Muscle layer of duodenum (tissue), 2 donors: ENCODE data around the gene TXNRD3.

Experiments used
- H3K27ac ChIP-seq: one replicate; pipeline ENCODE4 v1.7.0; 2013; ENCODE audit warnings: mild to moderate bottlenecking, low read length
- H3K27me3 ChIP-seq: one replicate; pipeline ENCODE4 v1.7.0; 2013; ENCODE audit warnings: low read depth, mild to moderate bottlenecking, control low read depth, low read length
- H3K36me3 ChIP-seq, 2 donors: one replicate each; pipeline ENCODE4 v1.7.0; 2013; ENCODE audit warnings: low read length in 2 of 2, control low read depth in 1 of 2, mild to moderate bottlenecking in 1 of 2; ENCODE audit not compliant: insufficient read depth in 2 of 2, control insufficient read depth in 1 of 2
- H3K4me1 ChIP-seq, 2 donors: one replicate each; pipeline ENCODE4 v1.7.0; 2013; ENCODE audit warnings: low read length in 2 of 2, mild to moderate bottlenecking in 2 of 2, control low read depth in 1 of 2, moderate library complexity in 1 of 2; ENCODE audit not compliant: insufficient read depth in 2 of 2, control insufficient read depth in 1 of 2
- H3K4me3 ChIP-seq, 2 donors: one replicate each; pipeline ENCODE4 v1.7.0; 2013; ENCODE audit warnings: low read length in 2 of 2, low read depth in 1 of 2, mild to moderate bottlenecking in 1 of 2
- H3K9me3 ChIP-seq, 2 donors: one replicate each; pipeline ENCODE4 v1.7.0; 2013; ENCODE audit warnings: low read length in 2 of 2, control low read depth in 1 of 2, mild to moderate bottlenecking in 1 of 2; ENCODE audit not compliant: control insufficient read depth in 1 of 2
- donor health status: healthy.

The TXNRD3 gene

DNA sequence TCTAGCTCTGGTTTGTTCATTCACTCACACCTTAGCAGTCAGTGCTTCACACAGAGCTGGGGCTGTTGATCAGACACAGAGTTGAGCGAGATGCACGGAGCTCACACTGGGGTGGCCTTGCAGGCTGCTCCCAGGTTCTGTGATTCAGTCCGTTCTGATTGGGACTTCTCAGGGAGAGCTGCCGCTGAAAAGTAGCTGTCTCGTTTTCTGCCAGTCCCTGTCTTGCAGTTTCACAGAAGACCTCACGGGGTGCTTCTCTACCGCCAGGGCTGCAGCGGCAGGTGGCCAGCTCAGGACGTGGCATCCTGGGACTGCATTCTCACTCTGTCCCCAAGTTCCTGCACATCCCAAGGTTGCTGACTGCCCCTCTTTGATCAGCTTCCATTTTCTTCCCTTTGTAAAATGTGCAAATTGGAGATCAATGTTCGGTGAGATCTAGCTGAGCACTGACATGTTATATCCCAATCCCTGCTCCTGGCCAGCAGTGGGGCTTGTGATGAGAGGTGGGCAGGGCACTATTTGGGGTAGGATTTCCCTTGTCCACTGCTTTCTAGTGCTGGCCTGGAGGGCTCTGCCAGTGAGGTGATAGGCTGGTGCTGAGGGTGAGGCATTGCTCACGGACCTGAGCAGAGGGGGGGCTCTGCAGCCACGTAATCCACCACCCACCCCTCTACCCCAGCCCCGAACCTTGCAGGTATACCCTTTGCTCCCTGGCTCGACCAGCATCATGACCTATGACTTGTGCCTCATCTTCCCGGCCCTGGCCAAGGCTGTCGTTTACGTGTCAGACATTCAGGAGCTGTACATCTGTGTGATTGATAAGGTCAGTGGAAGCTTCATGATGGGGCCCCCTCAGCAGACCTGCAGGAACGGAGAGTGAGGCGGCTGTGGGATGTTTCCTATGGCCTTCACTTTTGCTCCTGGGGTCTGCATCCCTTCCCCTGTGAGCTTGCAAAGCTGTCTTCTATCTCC lies 5.3 kb upstream of the TXNRD3 start:
- Histone ChIP-seq H3K4me3 (no peak overlapping the region), H3K36me3 (no peaks in the 10 kb centered on the region), H3K4me1 (peaks cover 0 to 3% of the 10 kb centered on the region in 2 donors), H3K9me3 (no peaks in the 10 kb centered on the region), H3K27ac (no peak overlapping the region), H3K27me3 (no peaks in the 10 kb centered on the region)

DNA sequence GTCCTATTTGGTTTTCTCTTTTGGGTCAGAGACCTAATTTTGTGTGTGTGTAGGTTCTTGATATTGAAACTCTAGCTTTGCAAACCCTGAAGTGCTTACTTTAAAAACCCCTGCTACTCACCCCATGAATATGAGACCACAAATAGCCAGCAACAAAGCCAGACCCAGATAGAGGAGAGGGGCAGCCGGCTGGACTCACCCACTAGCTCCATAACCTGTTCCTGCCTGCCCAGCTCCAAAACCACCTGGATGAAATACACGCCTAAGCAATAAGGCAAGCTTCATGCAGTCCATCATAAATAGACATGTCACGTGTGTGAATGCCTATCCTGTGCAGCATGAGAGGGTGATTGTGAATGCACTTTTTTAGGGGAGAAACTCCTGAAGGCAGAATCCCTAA lies 3.7 kb upstream of the TXNRD3 start:
- peaks cover 0 to 5% of the 10 kb centered on the region in 2 donors for H3K4me1 ChIP-seq
- no peak overlapping the region for H3K4me3 ChIP-seq
- H3K27ac ChIP-seq = no peak overlapping the region
- no peaks in the 10 kb centered on the region for H3K9me3 ChIP-seq
- no peaks in the 10 kb centered on the region for H3K36me3 ChIP-seq
- H3K27me3 ChIP-seq = no peaks in the 10 kb centered on the region

DNA sequence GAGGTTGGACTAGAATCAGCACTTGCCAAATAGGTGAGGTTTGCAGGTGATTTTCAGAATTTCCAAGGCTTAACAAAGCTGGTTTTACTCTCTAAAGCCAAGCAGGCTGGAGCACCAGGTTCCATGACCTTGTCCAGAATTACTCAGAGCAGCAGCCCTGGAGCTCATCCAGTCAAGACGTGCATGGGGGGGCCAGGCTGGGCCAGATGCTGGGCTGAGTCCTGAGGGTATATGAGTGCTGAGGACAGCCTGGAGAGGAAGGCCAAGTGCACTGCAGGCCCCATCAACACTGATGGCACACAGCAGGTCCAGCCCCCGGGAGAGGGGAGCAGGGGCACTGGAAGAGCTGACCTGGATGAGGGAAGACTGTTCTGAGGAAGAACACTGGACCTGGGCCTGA lies 3.0 kb upstream of the TXNRD3 start:
- Histone ChIP-seq H3K9me3 (no peaks in the 10 kb centered on the region), H3K36me3 (no peaks in the 10 kb centered on the region), H3K27ac (no peak overlapping the region), H3K27me3 (no peaks in the 10 kb centered on the region), H3K4me3 (no peak overlapping the region), H3K4me1 (peaks cover 0 to 5% of the 10 kb centered on the region in 2 donors)

DNA sequence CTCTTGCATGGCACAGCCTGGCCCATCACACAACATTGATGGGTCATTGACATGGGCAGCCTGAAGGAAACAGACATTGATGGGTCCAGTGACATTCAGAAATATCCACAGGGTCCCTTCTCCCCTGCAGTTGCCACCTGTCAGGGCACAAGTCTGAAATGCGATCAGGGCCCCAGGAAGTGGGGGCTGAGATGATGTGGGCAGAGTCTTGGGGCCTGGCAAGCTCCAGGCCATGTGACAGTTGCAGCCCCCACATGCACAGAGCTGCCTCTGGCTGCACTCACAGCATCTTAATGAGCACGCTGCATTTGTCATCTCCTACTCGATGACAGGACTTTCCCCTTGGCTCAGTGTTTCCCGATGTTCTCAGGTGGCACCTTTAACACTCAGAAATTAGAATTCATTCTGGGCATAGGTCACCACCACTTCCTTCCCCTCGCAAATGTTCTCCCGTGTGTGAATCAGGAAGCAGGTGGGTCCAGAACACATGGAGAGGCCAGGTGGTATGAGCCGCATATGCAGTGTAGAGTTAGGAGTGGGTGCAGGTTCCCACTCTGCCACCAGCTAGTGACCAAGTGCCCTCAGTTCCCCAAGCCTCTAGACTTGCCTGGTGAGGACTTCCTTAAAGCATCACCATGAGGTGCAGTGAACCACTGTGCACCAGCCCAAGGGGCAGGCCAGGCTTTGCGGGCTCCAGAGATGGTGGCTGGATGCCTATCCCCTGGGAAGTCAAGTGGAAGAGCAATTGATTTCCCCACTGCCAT lies 1.6 kb upstream of the TXNRD3 start:
- Histone ChIP-seq H3K9me3 (no peaks in the 10 kb centered on the region), H3K27ac (no peak overlapping the region), H3K27me3 (no peaks in the 10 kb centered on the region), H3K4me1 (peaks cover 0 to 5% of the 10 kb centered on the region in 2 donors), H3K36me3 (no peaks in the 10 kb centered on the region), H3K4me3 (no peak overlapping the region)

DNA sequence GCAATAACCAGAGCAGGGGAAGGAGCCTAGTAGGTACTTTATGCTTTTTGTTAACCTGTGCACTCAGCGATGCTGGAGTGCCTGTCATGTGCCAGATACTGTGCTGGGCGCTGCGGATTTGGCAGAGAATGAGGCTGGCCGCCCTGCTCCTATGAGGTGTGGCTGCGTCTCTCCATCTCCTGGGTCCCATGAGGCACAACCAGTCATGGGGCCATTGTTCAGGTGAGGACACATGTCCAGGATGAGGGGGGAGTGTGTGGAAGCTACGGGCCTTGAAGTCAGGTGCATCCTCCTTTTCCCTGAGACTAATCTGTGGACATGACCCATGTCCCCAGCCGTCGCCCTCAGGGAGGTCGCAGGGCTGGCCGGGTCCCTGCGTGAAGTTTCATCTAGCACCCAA lies 963 bp upstream of the TXNRD3 start:
- H3K4me1 ChIP-seq = peaks cover 0 to 5% of the 10 kb centered on the region in 2 donors
- H3K4me3 ChIP-seq = no peak overlapping the region
- H3K9me3 ChIP-seq = no peaks in the 10 kb centered on the region

DNA sequence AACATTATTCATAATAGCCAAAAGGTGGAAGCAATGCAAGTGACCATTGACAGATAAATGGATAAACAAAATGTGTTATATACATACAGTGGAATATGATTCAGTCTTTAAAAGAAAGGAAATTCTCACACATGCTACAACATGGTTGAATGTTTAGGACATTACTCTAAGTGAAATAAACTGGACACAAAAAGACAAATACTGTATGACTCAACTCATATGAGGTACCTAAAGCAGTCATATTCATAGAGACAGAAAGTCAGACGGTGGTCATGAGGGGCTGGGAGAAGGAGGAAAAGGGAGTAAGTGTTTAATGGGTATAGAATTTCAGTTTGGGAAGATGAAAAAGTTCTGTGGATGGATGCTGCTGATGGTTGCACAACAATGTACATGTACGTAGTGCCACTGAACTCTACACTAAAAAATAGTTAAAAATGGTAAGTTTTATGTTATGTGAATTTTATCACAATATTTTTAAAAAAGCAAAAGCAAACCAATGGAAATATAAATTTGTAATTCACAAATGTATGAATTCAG lies 5.3 kb downstream of the TXNRD3 start:
- Histone ChIP-seq H3K4me3 (no peak overlapping the region), H3K9me3 (no peaks in the 10 kb centered on the region), H3K4me1 (no peaks in the 10 kb centered on the region), H3K36me3 (peaks cover 0 to 5% of the 10 kb centered on the region in 2 donors), H3K27ac (no peak overlapping the region), H3K27me3 (no peaks in the 10 kb centered on the region)

More for the DNA sequence above, 963 bp upstream of the TXNRD3 start:
- no peaks in the 10 kb centered on the region for H3K36me3 ChIP-seq
- no peak overlapping the region for H3K27ac ChIP-seq
- H3K27me3 ChIP-seq = no peaks in the 10 kb centered on the region

DNA sequence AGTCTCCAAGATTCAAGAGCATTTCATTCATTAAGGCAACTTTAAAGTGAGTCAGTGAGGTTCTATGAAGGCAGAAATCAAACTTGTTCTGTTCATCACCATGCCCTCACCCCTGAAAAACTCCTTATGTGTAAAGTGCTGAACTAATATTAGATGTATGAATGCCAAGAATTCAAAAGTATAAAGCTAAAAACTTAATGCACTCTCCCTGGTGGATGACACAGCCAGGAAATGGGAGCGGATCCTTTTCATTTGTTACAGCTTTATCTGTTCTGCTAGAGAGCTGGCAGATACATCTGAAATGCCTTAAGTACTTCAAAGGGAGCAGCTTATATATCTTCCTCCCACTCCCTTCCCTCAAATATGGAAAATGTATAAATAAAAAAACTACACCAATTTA lies 8.2 kb downstream of the TXNRD3 start:
- H3K4me3 ChIP-seq = no peak overlapping the region
- no peaks in the 10 kb centered on the region for H3K9me3 ChIP-seq
- no peaks in the 10 kb centered on the region for H3K4me1 ChIP-seq
- peaks cover 16 to 23% of the 10 kb centered on the region in 2 donors for H3K36me3 ChIP-seq
- H3K27me3 ChIP-seq = no peaks in the 10 kb centered on the region
- H3K27ac ChIP-seq = no peak overlapping the region

DNA sequence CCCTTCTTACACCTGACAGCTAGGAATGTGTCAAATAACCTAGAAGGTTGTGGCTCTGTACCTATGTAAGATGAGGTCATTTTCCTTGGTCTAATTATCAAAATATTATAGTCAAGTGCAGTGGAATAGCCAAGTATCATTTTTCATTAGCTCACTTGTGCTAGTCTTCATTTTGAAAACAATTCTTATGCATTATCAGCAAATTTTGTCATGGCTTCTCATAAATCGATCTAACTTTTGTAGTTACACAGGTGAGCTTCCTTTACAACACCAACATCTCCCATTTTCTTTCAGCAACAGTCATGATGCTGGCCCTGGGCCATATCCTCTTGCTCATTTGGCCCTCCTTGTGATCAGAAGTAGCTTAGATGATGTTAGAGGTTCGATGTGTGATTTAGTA lies 10.3 kb downstream of the TXNRD3 start:
- Histone ChIP-seq H3K27me3 (no peaks in the 10 kb centered on the region), H3K9me3 (no peaks in the 10 kb centered on the region), H3K4me1 (no peaks in the 10 kb centered on the region), H3K4me3 (no peak overlapping the region), H3K36me3 (peaks cover 16 to 36% of the 10 kb centered on the region in 2 donors), H3K27ac (no peak overlapping the region)

DNA sequence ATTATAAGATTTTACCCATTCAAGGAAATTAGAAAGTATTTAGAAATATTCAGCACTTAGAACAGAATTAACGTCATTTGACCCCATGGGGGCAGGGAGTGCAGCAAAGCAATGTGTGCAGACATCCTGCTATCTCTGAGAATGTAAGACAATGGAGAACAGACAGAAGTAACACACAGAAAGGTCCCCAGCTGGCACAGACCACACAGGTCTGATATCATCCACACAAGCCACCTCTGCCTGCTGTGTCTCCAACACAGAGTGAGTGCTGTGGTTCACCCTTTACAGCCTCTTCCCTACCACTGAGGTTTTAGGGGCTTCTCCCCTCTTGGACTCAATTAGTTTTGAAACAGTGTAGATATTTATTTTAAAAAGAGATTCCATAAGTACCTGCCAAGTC lies 16.1 kb downstream of the TXNRD3 start:
- H3K27ac ChIP-seq = no peak overlapping the region
- no peaks in the 10 kb centered on the region for H3K9me3 ChIP-seq
- peaks cover 16 to 48% of the 10 kb centered on the region in 2 donors for H3K36me3 ChIP-seq
- H3K27me3 ChIP-seq = no peaks in the 10 kb centered on the region
- H3K4me1 ChIP-seq = no peaks in the 10 kb centered on the region
- H3K4me3 ChIP-seq = no peak overlapping the region

DNA sequence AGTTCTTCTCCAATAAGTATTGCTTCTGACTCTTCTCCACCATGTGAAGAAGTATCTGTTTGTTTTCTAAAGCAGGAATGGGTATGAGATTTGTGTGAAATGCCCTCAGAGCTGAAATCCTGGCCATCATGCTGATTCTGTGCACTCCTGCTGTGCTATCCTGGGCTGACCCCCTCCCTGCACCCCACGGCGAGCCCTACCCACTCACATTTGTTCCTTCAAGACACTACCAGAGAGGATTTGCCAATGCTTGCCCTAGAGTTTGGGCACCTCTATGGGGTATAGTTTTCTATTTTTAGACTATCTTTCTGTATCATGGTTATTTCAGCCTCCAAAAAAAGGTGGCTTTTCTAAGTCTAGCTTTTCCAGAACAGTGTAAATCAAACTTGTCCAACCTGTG lies 18.5 kb downstream of the TXNRD3 start:
- Histone ChIP-seq H3K4me1 (no peaks in the 10 kb centered on the region), H3K27me3 (no peaks in the 10 kb centered on the region), H3K27ac (no peak overlapping the region), H3K36me3 (peaks cover 0 to 36% of the 10 kb centered on the region in 2 donors), H3K4me3 (no peak overlapping the region), H3K9me3 (no peaks in the 10 kb centered on the region)

DNA sequence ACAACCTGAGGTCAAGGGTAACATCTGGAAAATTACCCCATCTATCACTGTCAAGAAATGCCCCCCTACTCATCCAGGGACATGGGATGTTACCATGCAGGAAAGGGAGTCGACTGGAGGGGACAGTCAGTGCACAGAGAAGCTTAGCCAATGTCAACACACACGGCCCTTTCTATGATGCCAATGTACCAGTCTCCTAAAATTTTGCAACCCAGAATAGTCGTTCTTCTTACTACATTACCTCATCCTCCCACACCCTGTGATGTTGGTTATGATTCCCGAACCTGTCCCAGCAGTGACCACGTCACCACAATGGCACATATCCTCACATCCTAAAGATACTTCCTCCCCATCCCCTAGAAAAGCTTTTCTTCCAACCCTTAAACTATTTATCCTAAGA lies 20.1 kb downstream of the TXNRD3 start:
- peaks cover 6 to 38% of the 10 kb centered on the region in 2 donors for H3K36me3 ChIP-seq
- H3K4me1 ChIP-seq = no peaks in the 10 kb centered on the region
- no peak overlapping the region for H3K27ac ChIP-seq
- H3K9me3 ChIP-seq = no peaks in the 10 kb centered on the region
- H3K27me3 ChIP-seq = no peaks in the 10 kb centered on the region
- H3K4me3 ChIP-seq = no peak overlapping the region
